ENCODE results near the gene KHDRBS2.

The KHDRBS2 gene

DNA sequence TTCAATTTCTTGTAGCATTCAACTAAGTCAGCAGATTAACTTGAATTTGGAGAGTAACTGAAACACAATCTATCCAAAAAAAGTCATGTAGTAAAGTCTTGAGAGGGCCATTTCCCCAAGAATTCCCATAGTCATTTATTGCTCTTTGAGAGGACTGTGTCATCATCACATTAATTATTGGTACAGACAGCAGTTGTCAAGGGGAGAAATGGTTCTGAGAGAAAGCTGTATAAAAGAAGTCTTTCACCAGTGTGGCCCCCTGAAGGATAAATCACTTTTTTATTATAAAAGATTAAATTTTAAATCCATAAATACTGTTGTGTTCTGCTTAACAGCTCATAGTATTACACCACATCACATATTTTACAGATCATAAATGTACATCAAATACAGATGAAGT, 111.5 kb downstream of the KHDRBS2 start:
- no peak for DNase-seq

- DNase-seq, result no peak
Observed at GRCh38 chr6:62167736-62168135, 118.3 kb downstream of the KHDRBS2 start.

DNA sequence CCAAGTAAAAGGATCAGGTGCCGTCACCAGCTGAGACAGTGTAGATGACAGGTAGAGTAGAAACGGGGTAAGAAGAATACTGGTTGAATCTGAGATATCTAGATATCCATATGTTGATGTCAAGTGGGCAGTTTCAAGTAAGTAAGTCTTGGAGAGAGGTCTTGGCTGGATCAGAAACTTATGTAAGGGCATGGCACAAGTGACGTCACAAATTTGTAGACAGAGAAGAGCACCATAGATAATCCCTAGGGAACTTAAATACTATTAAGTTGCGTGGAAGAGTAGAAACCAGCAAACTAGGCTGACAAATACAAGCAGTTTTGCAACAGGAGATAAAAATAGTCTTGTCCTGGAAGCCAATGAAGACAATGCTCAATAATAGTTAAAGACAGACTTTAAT, 123.2 kb downstream of the KHDRBS2 start:
- DNase-seq, result no peak

- no peak for DNase-seq
Observed at GRCh38 chr6:62152796-62153195, 133.2 kb downstream of the KHDRBS2 start.

DNA sequence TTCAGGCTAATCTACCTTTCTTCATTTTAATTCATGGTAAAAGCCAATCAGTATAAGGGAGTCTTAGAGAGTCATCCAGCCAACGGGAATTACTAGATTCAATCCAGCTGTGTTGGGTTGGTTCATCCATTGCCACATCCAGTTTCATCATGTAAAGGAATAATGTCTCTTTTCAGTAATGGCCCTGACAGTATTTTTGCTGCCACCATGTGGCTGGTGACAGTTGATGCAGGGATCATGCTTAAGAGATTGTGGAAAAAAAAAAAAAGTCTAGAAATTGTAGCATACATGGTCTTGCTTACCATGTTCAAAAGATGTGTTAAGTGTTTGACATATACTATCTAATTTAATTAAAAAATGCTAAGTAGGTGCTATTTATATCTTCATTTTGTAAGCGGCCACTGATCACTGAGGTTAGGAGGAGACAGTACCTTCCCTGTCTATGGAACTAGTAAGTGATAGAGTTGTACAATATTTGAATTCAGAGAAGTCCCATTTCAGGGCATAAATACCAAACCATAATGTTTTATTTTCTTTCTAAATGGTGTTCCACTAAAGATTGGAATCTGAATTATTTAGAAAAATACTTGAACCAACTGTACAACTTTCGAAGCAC, 135.9 kb downstream of the KHDRBS2 start:
- no peak for DNase-seq

GRCh38 chr6:62146954-62147853, 138.8 kb downstream of the KHDRBS2 start:
- DNase-seq, result no peak

DNA sequence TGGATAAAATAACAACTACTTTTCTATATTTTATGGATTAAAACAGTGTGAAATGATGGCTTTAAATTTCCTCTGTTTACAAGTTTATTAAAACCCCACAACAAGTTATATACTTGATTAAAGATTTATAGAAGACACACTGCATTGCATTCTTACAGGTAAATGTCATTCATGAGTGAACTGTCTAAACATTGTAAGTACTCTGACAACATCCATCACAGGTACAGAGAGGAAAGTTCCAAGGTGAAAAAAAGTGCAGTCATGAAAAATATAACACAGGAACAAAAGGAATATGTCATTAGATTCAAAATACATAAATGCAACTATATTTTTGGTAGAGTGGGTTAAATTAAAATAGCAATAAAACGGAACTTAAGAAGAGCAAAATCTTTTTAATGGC, 156.9 kb downstream of the KHDRBS2 start:
- no peak for DNase-seq

GRCh38 chr6:62119401-62119800, 166.6 kb downstream of the KHDRBS2 start:
- DNase-seq, result no peak

- no peak for DNase-seq
Observed at GRCh38 chr6:62103186-62103859, 182.7 kb downstream of the KHDRBS2 start.

- no peak for DNase-seq
Observed at GRCh38 chr6:62102387-62102786, 183.6 kb downstream of the KHDRBS2 start.

DNA sequence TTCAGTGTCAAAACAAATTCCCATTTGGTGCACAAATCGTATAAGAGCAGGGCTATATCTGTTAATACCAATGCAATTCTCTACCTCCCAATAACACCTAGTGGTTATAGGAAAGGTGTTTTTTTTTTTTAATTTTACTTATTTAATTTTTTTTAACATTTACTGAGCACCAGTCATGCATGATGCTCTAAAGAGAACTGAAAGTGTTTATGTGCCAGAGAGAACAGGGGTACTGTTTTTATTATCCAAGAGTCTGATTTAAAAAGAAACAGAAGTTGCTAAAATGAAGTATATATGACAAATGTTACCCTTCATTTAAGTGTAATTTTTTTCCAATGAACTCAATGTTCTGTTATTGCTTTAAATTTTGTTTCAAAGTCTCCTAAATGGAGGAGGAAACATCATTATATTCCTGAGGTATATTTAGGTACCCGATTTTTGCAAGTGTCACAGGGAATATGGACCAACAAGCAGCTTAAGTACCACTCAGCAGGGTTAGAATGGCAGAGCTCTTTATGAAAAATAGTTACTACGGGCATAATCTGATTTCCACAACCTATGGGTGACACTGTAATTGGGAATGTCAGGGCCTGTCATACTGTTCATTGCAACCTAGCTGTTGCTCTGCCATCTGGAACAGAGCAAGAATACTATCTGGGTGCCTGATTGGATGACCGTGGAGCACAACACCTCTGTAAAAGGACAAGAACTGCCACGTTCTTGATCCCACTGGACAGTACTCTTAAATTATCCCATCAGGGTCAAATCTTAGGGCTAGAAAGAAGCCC, 195.4 kb downstream of the KHDRBS2 start:
- no peak for DNase-seq

DNA sequence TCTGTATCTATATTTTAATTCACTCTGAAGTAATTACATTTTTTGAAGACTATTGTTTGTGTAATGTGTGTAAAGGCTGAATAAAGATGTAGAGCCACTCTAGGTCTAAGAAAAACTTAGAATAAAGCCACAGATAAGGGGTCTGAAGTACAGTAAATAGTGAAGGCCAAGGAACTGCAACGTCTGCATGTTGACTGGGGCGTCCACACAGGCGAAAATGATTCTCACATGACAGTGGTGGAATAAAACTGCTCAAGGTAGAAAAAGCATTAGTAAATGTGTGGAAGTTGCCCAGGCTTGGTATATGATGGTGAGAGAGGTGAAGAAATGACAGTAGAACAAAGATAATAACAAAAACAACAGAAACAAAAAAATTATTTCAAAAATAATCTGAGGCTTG, 196.2 kb downstream of the KHDRBS2 start:
- DNase-seq, result no peak

- no peak for DNase-seq
Observed at GRCh38 chr6:62086047-62086446, 200.0 kb downstream of the KHDRBS2 start.

DNA sequence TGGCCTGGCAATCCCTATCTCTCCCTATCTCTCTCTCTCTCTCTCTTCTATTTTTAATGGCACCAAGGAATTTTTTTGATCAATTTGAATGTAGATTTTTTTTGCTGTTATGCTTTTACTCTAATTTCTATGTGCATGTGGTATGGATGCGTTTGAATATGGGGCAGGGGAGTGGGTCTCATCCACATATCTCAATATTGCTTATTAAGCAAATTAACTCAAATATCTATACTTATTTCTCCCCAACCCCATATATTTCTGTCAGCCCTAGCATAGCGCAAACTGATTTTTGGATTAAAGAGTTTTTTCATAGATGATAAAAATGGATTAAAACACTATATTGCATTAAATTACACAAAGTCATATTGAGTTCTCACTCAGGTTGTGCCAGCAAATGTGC, 210.2 kb downstream of the KHDRBS2 start:
- DNase-seq, result no peak

DNA sequence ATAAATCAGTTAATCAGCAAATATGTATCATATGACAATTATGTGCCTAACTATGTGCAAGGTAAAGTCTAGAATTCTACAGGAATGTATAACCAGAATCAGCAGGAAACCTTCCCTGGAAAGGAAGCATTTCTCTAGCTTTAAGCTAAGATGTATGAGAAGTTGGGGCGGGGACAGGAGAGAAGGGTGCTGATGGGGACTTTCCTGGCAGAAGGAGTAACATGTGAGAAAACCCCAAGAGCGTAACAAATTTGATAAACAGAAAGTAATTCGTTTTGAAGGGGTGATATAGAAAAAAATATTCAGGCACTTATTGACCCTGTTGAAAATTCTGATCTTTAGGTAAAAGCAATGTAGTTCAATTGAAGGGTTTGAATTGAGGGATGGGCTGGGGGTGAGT, 226.1 kb downstream of the KHDRBS2 start:
- no peak for DNase-seq

GRCh38 chr6:62057300-62057699, 228.7 kb downstream of the KHDRBS2 start:
- no peak for DNase-seq

DNA sequence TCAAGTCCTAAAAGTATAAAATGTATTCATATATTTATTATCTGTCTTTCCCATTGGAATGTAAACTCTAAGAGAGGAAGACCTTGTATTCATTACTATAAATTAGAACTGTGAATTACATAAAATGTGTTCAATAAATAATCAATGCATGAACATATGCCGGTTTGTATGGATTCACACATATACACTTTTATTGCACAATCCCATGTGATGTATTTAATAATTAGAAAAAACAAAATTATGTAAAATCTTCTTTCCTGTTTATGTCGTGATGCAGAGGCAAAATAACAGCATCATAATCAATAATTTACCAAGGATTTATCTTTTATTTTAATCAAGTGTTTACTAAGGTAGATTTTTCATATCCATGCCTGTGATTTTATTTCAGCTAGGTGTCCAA, 240.5 kb downstream of the KHDRBS2 start:
- DNase-seq, result no peak

DNA sequence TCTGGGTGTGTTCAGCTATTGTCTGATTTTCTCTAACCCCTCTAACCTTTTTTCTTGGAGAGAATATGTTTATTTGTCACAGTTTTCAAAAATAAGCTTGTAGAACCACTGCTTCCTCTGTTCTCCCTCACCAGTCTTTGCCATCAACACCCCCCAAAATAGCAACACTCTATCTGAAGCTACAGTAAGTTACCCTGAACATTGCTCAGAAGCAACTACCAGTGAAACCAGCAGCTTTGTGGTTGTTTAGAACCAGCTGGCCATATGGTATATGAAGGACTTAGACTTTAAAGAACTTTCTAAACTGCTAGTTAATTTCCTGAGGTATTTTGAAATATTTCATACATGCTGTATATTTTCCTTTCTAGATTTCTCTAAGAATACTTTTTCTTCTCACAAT, 242.9 kb downstream of the KHDRBS2 start:
- no peak for DNase-seq

GRCh38 chr6:62042429-62042828, 243.6 kb downstream of the KHDRBS2 start:
- DNase-seq, result no peak

DNA sequence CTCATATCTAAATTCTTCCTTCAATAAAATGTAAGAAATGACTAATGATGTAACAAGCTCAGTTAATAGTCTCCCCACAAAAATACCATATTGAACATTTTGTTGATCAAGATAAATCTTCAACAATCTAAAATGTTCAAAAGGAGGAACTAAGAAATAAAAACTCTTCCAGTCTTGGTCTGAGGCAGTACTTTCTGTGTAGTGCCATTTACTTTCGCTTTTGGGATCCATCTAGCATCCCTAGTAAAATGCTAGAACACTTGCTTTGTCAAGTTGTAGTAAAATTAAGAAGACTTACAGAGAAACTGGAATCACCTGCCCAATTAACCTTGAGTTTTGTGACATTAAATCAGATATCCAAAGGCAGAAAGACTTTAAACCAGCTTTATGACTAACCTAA, 246.4 kb downstream of the KHDRBS2 start:
- no peak for DNase-seq

DNA sequence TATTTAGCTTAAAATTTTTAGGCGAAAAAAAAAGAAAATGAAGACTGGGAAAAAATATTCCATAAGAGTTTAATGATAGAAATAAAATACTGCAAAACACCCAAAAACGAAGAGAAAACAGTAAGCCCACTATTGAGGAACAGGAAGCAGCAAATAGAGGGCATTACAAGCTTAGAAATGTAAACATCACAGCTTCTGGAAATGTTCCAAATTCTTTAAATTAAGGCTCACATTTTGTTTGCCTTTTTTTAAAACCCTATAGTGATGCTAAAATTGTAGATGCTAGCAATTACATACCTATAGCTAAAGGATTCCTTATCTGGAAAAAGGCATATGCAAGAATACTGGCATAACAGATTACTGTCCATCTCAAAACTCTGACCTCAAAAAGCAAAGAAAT, 248.6 kb downstream of the KHDRBS2 start:
- no peak for DNase-seq

GRCh38 chr6:62035952-62036351, 250.1 kb downstream of the KHDRBS2 start:
- no peak for DNase-seq

GRCh38 chr6:62013719-62014118, 272.3 kb downstream of the KHDRBS2 start:
- DNase-seq, result no peak

All from NK-92 treated with Interleukin-12 subunit alpha and Interleukin-12 subunit beta, amount 100 ng/mL, for 24 hours (cell line).